GM21619 (cell line): Measurements from ENCODE around the gene IL1RAPL2.

Experiments used
- ATAC-seq: cut with Tn5 transposase; IDR thresholded peaks from one replicate; pipeline ENCODE4 v1.9.1; 2021; ENCODE audit not compliant: unreplicated experiment

The IL1RAPL2 gene

DNA sequence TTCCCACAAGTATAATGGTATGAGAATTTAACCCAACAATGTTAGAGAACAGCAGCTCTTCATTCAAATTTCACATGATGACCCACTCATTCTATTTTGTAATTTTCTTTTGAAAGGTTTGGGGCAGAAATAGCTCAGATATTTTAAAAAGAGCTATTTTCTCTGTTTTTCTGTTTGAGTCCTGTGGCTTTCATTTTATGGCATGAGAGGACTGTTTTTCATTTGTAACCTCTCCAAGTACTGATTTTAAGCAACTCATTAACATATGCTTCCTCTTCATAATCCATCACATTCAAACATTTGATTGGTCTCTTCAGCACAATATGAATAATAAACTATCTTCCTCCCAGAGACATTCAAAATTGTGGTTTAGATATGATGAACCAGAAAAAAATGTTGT, 783.5 kb downstream of the IL1RAPL2 start:
- ATAC-seq = no peak

DNA sequence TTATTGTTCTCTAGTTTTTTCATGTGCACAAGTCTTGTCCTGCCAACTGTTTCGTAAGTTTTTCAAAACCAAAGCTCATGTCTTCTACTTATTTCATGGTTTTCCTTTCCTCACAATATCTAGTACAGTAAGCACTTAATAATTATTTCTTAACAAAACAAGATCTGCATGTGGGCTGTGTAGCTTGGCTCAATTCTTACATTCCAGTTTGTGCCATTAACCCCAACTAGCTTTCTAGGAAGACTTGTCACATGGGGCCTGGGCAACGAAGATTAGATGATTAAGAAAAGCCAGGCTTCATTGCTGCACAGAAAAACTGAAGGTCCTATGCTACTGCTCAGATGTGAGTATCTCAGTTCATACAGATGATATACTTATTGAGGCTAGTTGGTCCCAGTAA, 809.8 kb downstream of the IL1RAPL2 start:
- no peak for ATAC-seq

DNA sequence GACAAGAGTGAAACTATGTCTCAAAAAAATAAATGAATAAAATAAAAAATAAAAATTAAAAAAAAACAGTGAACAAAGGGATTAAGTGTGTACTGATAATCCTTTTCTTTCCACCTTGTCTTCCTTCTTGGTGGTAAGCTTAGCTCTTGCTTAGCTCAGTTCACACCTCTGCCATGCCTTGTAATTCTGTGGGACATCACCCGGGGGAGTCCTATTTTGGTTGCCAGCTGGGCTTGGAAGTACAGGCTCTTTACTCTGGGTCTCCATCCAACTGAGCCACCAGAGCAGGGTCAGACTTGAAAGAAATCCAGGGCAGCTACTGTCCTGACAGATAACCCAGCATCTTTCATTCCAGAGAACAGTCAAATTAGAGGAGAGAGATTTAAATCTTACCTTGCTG, 858.7 kb downstream of the IL1RAPL2 start:
- no peak for ATAC-seq

DNA sequence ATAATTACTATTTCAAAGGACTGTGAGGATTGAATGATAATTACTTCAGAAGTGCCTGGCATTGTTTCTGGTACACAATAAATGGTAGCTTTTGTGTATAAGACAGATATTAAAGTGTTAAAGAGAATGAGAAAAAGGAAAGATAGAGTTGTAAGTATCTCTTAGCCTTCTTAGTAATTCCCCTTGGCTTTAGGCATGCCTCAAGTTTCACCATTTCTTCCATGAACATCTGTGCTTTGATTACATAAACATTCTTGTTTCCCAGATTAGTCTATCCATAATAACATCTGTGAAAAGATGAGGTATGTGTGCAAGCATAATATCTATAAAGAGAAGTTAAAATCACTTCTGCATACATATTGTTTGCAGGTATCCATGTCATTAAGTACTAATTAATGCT, 885.4 kb downstream of the IL1RAPL2 start:
- ATAC-seq = no peak

GRCh38 chrX:105458846-105459245, 892.8 kb downstream of the IL1RAPL2 start:
- ATAC-seq = no peak

DNA sequence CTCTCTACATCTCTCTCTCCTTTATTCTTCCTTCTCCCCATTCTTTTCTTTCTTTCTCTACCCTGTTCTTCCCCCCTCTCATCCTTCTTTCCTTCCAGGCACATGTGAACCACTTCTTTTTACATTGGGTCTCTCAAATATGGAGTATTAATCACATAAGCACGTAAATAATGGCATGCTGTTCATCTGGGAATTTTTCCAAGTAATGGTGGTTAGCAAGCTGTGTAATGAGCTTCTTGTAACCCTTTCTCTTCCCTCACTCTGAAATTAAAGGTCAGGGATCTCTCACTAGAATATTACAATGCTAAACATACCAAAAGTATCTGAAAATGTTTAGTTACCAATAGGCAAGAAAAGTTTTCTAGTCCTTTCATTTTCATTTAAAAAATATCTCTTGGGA, 894.4 kb downstream of the IL1RAPL2 start:
- no peak for ATAC-seq

- no peak for ATAC-seq
These were observed 895.0 kb downstream of the IL1RAPL2 start for GRCh38 chrX:105461016-105461415.

- no peak for ATAC-seq
These were observed 896.2 kb downstream of the IL1RAPL2 start for GRCh38 chrX:105462186-105462585.

- no peak for ATAC-seq
These were observed 897.5 kb downstream of the IL1RAPL2 start for GRCh38 chrX:105463473-105463872.

DNA sequence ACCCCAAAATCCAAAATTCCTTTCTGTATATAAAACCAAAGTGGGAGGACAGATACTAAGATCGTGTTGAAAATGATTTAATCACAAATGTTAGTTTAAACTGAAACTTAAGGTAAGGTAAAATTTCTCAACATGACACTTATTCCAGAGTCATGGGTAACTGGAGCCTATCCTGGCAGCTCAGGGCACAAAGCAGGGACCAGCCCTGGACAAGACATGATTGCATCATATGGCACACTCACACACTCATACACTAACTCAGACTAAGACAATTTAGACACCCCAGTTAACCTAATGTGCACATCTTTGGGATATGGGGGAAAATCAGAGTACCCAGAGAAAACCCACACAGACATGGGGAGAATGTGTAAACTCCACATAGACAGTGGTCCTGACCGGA, 898.6 kb downstream of the IL1RAPL2 start:
- ATAC-seq = no peak

- ATAC-seq = no peak
These were observed 902.7 kb downstream of the IL1RAPL2 start for GRCh38 chrX:105468741-105469140.

DNA sequence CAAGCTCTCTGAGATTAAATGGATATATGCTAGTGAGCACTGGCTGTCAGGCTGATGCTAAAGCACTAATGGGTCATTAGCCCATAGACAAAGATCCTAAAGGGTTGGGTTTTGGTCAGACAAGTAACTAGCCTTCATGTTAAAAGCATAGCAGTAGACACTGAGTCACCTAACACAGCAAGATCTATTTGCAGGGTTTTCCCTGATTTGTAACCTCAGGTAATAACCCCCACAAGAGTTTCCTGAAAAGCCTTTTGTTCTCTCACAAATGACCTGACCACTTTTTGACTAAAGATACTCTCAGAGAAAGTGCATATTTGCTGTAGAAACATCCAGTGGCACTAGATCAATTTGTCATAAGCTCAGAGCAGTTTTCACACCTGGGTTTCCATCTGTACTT, 905.6 kb downstream of the IL1RAPL2 start:
- ATAC-seq = no peak

DNA sequence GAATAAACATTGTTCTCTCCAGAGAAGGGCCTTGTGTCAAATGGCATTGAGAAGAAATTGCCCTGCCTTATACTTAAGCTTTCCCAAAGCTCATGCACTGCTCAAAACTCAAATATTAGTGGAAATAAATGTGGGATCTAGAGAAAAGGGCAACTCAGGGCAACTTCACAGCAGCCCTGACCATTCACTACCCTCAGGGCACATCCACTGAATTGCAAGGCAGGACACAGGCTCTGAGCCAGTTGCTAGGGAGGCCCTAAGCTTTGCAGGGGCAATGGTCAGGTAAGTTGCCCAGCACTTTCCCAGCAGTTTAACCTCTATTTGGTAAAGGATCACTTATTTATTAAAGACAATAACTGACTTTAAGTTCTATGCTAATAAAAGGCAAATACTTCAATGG, 909.8 kb downstream of the IL1RAPL2 start:
- ATAC-seq = no peak

GRCh38 chrX:105477351-105477750, 911.4 kb downstream of the IL1RAPL2 start:
- ATAC-seq = no peak

DNA sequence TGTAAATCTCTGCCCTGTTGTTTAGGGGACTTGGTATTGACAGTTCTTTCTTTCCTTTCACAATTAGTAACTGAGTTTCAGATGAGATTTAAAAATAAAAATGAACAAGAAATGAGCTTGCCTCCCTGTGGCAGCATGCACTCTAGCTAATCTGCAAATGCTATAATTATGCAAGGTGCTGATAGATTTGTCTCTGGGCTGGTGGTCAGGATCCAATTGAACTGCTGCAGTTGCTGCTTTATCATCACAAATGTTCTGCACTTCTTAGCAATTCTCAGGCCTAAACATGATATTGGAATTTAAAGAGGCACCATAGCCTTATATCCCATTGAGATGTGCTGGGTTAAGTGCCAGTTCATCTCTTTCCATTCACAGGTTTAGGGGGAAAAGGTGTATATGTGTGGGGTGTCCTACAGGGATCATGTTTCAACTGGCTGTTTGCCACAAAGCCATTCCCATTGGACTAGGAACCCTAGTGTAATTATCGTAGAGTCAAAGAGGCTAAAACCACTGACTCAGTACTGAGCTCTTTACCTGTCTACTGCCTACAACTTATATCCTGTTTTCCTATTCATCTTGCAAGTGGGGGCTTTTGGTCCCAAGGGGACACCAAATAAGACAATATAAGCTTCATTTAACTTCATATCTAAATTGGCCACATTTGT, 914.8 kb downstream of the IL1RAPL2 start:
- ATAC-seq = no peak

- ATAC-seq = no peak
These were observed 917.0 kb downstream of the IL1RAPL2 start for GRCh38 chrX:105483011-105483410.

DNA sequence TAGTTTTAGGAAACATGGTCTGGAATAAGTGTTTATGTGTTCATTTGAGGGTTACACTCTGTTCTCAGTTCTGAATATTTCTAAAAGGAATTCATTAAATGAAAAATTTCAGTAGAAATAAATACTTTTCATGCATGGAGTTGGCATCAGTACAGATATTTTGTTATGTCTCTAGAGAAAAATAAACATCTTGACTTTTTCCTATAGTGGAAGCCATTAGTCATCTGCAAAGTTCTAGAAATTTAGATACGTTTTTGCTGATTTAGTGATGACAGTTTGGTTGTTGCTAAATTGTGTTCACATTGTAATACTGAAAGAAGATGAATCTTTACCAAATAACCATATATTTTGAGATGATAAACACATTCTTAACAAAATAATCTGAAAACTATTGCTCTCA, 922.7 kb downstream of the IL1RAPL2 start:
- ATAC-seq = no peak

DNA sequence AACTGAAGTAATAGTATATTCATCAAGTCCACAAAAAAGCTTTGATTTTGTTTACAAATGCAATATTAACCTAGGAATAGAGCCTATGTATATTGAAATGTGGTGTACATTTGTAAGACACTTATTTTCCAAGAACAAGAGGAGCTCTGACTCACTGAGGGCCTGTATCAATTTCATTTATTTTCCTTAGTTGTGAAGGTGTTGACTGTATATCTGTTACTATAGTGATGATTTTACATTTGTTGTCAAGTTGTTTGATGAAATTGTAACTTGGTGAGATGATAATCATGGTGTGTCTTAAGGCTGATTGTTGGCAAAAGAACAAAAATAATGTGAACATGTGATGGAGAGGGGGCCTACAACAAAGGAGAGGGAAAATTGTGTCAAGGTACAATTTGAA, 929.4 kb downstream of the IL1RAPL2 start:
- no peak for ATAC-seq

DNA sequence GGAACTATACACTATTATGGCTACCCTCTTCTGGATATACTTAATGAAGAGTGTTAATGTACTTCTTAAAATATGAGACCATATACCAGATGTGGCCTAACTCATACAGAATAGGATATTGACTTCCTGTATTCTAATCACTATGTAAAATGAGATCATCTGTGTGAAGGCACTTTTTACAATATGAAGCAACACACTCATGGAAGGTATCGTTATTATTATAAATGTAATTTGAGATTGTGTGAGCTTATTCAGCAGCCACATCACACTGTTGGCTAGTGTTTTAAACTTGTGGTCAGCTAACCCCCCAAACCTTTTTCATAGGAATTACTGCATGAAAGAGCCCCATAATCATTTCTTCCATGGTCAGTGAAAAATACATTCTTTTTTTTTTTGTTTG, 936.3 kb downstream of the IL1RAPL2 start:
- ATAC-seq = no peak

DNA sequence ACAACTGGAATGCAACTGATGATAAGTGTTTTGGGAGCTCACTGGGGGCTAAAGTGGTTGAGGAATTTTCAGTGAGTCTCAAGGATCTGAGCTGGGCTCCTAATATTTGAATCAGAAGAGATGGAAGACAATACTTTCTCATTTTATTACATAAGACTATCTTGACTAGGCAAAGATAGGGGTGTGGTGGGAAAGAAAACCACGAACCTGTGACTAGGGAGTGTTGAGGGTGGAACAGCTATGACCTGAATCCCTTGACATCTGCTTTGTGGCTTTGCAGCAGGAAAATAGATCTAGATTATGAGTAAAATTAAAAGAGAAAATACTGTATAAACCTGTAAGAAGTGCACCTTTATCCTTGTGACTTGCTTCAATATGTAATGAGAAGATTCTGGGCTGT, 949.6 kb downstream of the IL1RAPL2 start:
- no peak for ATAC-seq

DNA sequence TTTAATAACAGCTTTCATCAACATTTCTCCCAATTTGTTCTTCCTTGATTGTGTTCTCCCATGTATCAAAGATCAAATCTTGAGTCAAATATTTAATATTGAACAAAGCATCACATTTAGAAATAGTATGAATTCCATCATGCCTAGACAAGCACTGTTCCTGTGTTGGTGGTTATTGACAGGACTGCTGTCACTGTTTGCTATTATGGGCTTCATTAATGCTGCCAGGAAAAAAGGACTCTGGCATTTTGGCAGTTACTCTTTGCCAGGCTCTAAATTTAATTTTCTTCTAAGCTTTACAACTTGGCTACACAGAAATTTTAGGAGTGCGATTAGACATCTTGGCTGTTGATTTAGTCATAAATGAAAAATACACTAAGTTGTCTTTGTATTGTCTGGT, 960.4 kb downstream of the IL1RAPL2 start:
- no peak for ATAC-seq

- no peak for ATAC-seq
These were observed 961.8 kb downstream of the IL1RAPL2 start for GRCh38 chrX:105527759-105528158.

DNA sequence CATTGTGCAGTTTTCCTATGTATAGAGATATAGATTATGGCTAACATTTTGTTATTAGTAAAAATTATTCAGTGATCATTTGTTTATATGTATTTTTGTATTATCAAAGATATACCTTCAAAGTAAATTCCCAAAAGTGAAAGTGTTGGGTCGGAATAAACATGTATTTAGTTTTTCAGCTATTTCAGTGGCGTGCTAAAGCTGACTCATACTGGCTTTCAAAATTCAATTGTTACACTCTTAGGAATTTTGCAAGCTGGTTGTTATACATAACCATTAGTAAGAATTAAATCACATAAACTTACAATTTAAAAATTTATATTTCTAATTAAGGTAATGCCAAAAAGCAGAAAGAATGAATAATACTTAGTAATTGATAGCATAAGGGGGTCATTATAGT, 968.0 kb downstream of the IL1RAPL2 start:
- ATAC-seq = no peak

- no peak for ATAC-seq
These were observed 977.3 kb downstream of the IL1RAPL2 start for GRCh38 chrX:105543283-105543682.
